Spinal cord (tissue), 10 donors: Measurements from ENCODE around the gene GSC. TPM values are rescaled to one million over a fixed set of nuclear protein-coding genes. Genes with fewer than 3 reads are reported as not detected.
"Not testable (repeated sequence)": the region's sequence is repeated elsewhere in the genome, so short reads cannot be mapped to it uniquely, and the experiment has no call there.

Experiments used
- DNase-seq, 6 donors: peaks; one replicate each; pipeline versions ENCODE4 v3.0.0 to v3.0.0-alpha.2; 2013 to 2015; ENCODE audit warnings: low spot score in 6 of 6, low read depth in 4 of 6
- H3K27ac ChIP-seq: one replicate; pipeline ENCODE4 v1.5.1; 2013; ENCODE audit warnings: low read depth, low read length, control low read depth
- H3K27me3 ChIP-seq: one replicate; pipeline ENCODE4 v1.6.1; 2013; ENCODE audit warnings: low read length; ENCODE audit not compliant: control insufficient read depth, insufficient read depth
- H3K36me3 ChIP-seq: one replicate; pipeline ENCODE4 v1.6.1; 2013; ENCODE audit warnings: low read length; ENCODE audit not compliant: control insufficient read depth, insufficient read depth
- H3K4me1 ChIP-seq: one replicate; pipeline ENCODE4 v1.6.1; 2013; ENCODE audit warnings: low read length; ENCODE audit not compliant: control insufficient read depth, insufficient read depth
- H3K4me3 ChIP-seq: one replicate; pipeline ENCODE4 v1.5.1; 2013; ENCODE audit warnings: low read depth, low read length, control low read depth
- H3K9me3 ChIP-seq: one replicate; pipeline ENCODE4 v1.6.1; 2013; ENCODE audit warnings: low read length; ENCODE audit not compliant: control insufficient read depth, insufficient read depth
- WGBS: methylation state at CpG from one replicate; pipeline ENCODE4 v1.1.5; 2013; ENCODE audit warnings: missing lambda C conversion rate; ENCODE audit not compliant: insufficient coverage; 5-methylcytosine and 5-hydroxymethylcytosine counted together
- long read RNA-seq, 4 donors: transcript quantifications; one replicate each; lab custom pipeline, GENCODE V29; 2026
- polyA plus RNA-seq, 2 donors: library from polyadenylated mRNA; unstranded; fragments of 120-200 nt; gene quantifications; one replicate each; pipeline ENCODE4 v1.2.1, GENCODE V29; 2013; ENCODE audit not compliant: insufficient read length in 2 of 2
- total RNA-seq, 2 donors: library from RNA; depleted of rRNA in 1 of 2; stranded (reverse); fragments of 120-200 nt in 1 of 2; fragments of >200 nt in 1 of 2; gene quantifications; one replicate each; pipeline versions ENCODE4 v1.2.3 to v1.2.4, GENCODE V29; 2013 to 2014
- donor health status: healthy.

Gene GSC
- total RNA-seq: under 1 TPM in 1 of 2 donors, not detected in 1; 0.99 TPM
- not detected for polyA plus RNA-seq
- long read RNA-seq, donor 1: 0 reads
- long read RNA-seq, donor 2: 0 reads
- long read RNA-seq, donor 3: 0 reads
- long read RNA-seq, donor 4: 0 reads

GRCh38 chr14:94769391-94770250 is at the start of gene GSC:
TSS of gene GSC (minus strand) at chr14:94770113. CDS start at chr14:94770015, 98 bp downstream.
- Histone ChIP-seq H3K4me3 (peak within 1 kb of the TSS; percentile 35), H3K27ac (no peak within 1 kb of the TSS), H3K36me3 (no peaks in the 10 kb centered on the region), H3K27me3 (peaks cover 98% of the 10 kb centered on the region), H3K4me1 (peaks cover 47% of the 10 kb centered on the region), H3K9me3 (no peaks in the 10 kb centered on the region)
- WGBS: under 1% methylated on average over 83 of the region's 96 CpGs
- DNase-seq: peak in 2 of 6 donors; percentile 68 to 72

- Histone ChIP-seq H3K9me3 (peaks cover 3% of the 10 kb centered on the region), H3K4me1 (no peaks in the 10 kb centered on the region), H3K36me3 (no peaks in the 10 kb centered on the region), H3K27me3 (peaks cover under 1% of the 10 kb centered on the region), H3K27ac (no peak overlapping the region), H3K4me3 (no peak overlapping the region)
- DNase-seq: no peak
- WGBS: 62% methylated on average over 3 of the region's 3 CpGs
Observed at GRCh38 chr14:94819531-94819930, 49.6 kb upstream of the GSC start.

GRCh38 chr14:94816113-94816512 is 46.2 kb upstream of the GSC start:
- Histone ChIP-seq H3K4me1 (no peaks in the 10 kb centered on the region), H3K36me3 (no peaks in the 10 kb centered on the region), H3K27ac (no peak overlapping the region), H3K9me3 (peaks cover 2% of the 10 kb centered on the region), H3K4me3 (no peak overlapping the region), H3K27me3 (peaks cover 2% of the 10 kb centered on the region)
- DNase-seq: no peak
- 29% methylated on average over 3 of the region's 6 CpGs for WGBS

GRCh38 chr14:94805680-94806288 is 35.9 kb upstream of the GSC start:
- Histone ChIP-seq H3K36me3 (no peaks in the 10 kb centered on the region), H3K27me3 (no peaks in the 10 kb centered on the region), H3K4me3 (no peak overlapping the region), H3K27ac (no peak overlapping the region), H3K9me3 (no peaks in the 10 kb centered on the region), H3K4me1 (no peaks in the 10 kb centered on the region)
- peak in 2 of 6 donors; percentile 20 to 44 for DNase-seq
- 0% methylated on average over 1 of the region's 5 CpGs for WGBS

GRCh38 chr14:94801225-94801624 is 31.3 kb upstream of the GSC start:
- Histone ChIP-seq H3K27me3 (no peaks in the 10 kb centered on the region), H3K4me1 (no peaks in the 10 kb centered on the region), H3K4me3 (no peak overlapping the region), H3K9me3 (no peaks in the 10 kb centered on the region), H3K27ac (no peak overlapping the region), H3K36me3 (no peaks in the 10 kb centered on the region)
- no peak for DNase-seq
- WGBS: 93% methylated on average over 7 of the region's 8 CpGs

- not testable (repeated sequence) for H3K4me3 ChIP-seq, H3K27ac ChIP-seq, H3K9me3 ChIP-seq, H3K4me1 ChIP-seq, DNase-seq, H3K27me3 ChIP-seq, H3K36me3 ChIP-seq
- 87% methylated on average over 2 of the region's 9 CpGs for WGBS
Observed at GRCh38 chr14:94800764-94801163, 30.9 kb upstream of the GSC start.

- no peak overlapping the region for H3K4me3 ChIP-seq
- H3K4me1 ChIP-seq: no peaks in the 10 kb centered on the region
- no peak for DNase-seq
- no peak overlapping the region for H3K27ac ChIP-seq
- no peaks in the 10 kb centered on the region for H3K36me3 ChIP-seq
- no peaks in the 10 kb centered on the region for H3K9me3 ChIP-seq
- WGBS: 49% methylated on average over 2 of the region's 2 CpGs
- no peaks in the 10 kb centered on the region for H3K27me3 ChIP-seq
Observed at GRCh38 chr14:94797887-94798286, 28.0 kb upstream of the GSC start.

GRCh38 chr14:94796278-94796677 is 26.4 kb upstream of the GSC start:
- H3K27me3 ChIP-seq: no peaks in the 10 kb centered on the region
- H3K4me3 ChIP-seq: no peak overlapping the region
- H3K36me3 ChIP-seq: no peaks in the 10 kb centered on the region
- no peak overlapping the region for H3K27ac ChIP-seq
- no peak for DNase-seq
- H3K9me3 ChIP-seq: no peaks in the 10 kb centered on the region
- no peaks in the 10 kb centered on the region for H3K4me1 ChIP-seq

GRCh38 chr14:94795372-94795771 is 25.5 kb upstream of the GSC start:
- H3K9me3 ChIP-seq: no peaks in the 10 kb centered on the region
- H3K27ac ChIP-seq: no peak overlapping the region
- no peaks in the 10 kb centered on the region for H3K4me1 ChIP-seq
- H3K27me3 ChIP-seq: no peaks in the 10 kb centered on the region
- no peaks in the 10 kb centered on the region for H3K36me3 ChIP-seq
- WGBS: 88% methylated on average over 3 of the region's 3 CpGs
- H3K4me3 ChIP-seq: no peak overlapping the region
- no peak for DNase-seq

- Histone ChIP-seq H3K9me3 (no peaks in the 10 kb centered on the region), H3K27me3 (no peaks in the 10 kb centered on the region), H3K4me3 (no peak overlapping the region), H3K4me1 (no peaks in the 10 kb centered on the region), H3K27ac (no peak overlapping the region), H3K36me3 (no peaks in the 10 kb centered on the region)
- no CpG with 5 or more reads among the region's 7 CpGs for WGBS
- DNase-seq: no peak
Observed at GRCh38 chr14:94793901-94794300, 24.0 kb upstream of the GSC start.
